Activated CD4-positive, alpha-beta T cell treated with anti-CD3 and anti-CD28 coated beads for 36 hours (primary cell): ENCODE data around the gene DCDC2. TPM values are rescaled to one million over a fixed set of nuclear protein-coding genes. Genes with fewer than 3 reads are reported as not detected.

Experiments
- ATAC-seq: fragments of 200-7000 bp; cut with Tn5 transposase; one replicate; pipeline ENCODE4 v1.10.0; 2021; ENCODE audit warnings: mild to moderate bottlenecking, moderate library complexity
- CTCF ChIA-PET: fragments of 350-600 bp; sonication (Branson Sonifier 250); formaldehyde crosslinking; loops from one replicate; lab custom pipeline; 2021; ENCODE audit warnings: antibody characterized with exemption; lab: Charles Lee
- POLR2A ChIA-PET: fragments of 350-600 bp; sonication (Branson Sonifier 250); formaldehyde crosslinking; loops from one replicate; lab custom pipeline; 2021; ENCODE audit warnings: antibody characterized with exemption, inconsistent platforms; lab: Charles Lee
- DNase-seq: peaks from one replicate; pipeline ENCODE4 v3.0.0-alpha.2; 2020
- H3K27ac Mint-ChIP-seq: one replicate; pipeline ENCODE4 v1.8.0; 2021; ENCODE audit warnings: mixed read lengths
- H3K27me3 Mint-ChIP-seq: one replicate; pipeline ENCODE4 v1.8.0; 2021; ENCODE audit warnings: mixed read lengths
- H3K36me3 Mint-ChIP-seq: one replicate; pipeline ENCODE4 v1.8.0; 2021; ENCODE audit warnings: low read depth, mixed read lengths
- H3K4me1 Mint-ChIP-seq: one replicate; pipeline ENCODE4 v1.8.0; 2021; ENCODE audit warnings: mixed read lengths
- H3K4me3 Mint-ChIP-seq: one replicate; pipeline ENCODE4 v1.8.0; 2021; ENCODE audit warnings: mild to moderate bottlenecking, moderate library complexity, mixed read lengths
- H3K9me3 Mint-ChIP-seq: one replicate; pipeline ENCODE4 v1.8.0; 2021; ENCODE audit warnings: low read depth, mixed read lengths
- intact Hi-C, 2 experiments: fragments of 100-400 bp; cut with DNase I in 1 of 2; cut with micrococcal nuclease in 1 of 2; formaldehyde crosslinking; loops; one replicate each; pipeline versions ENCODE4 v1.14.2 to v1.15.1; 2022 to 2024; cut with DNase I, micrococcal nuclease
- total RNA-seq, 2 experiments: library from RNA; stranded (reverse); gene quantifications; one replicate each; pipeline ENCODE4 v1.2.3, GENCODE V29; 2021

Gene DCDC2
- total RNA-seq, 2 experiments from 2014 or later: 0.23 TPM; not detected in 1

DNA sequence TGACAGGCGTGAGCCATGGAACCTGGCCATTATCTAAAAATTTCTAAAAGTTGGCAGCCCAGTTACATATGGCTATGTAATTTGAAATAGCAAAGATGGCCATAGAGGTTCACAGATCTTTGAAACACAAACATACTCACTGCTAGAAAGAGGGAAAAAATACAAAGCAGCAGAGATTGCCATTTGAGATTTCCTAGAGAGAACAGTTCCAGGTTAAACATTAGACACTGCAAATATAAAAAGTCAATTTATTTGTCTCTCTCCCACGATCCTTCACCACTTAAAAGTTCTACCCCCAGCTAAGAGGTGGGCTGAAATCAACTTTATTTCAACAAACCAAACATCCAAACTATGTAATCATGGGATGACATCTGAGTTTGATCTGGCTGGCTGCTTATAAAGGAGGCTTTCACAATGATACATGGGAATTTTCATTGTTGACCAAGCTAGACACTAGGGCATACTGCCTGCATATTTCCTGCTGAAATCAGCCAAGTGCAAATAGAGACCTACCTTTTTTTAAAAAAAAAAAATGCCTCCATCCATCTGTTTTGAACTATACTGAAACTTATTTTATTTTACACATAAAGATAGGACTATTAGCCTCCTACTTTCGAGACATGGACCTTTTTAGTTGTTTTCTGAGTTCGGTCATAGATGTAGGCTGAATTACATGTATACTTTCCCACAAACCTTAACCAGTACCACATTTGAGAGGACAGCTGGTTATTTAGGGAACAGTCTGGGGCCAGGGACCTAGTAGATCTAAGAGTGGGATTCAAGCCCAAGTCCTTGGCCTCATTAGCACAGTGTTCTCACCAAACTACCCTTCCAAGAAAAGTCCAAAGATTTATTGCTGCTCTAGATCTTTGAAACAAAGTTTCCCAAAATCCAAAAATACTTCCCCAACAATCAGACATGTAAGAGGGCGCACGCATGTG lies 16.6 kb downstream of the DCDC2 start:
- Mint-ChIP-seq H3K4me3 (no peak overlapping the region), H3K36me3 (peaks cover 3% of the 10 kb centered on the region), H3K9me3 (peaks cover 13% of the 10 kb centered on the region), H3K4me1 (no peaks in the 10 kb centered on the region), H3K27me3 (peaks cover 18% of the 10 kb centered on the region), H3K27ac (no peak overlapping the region)
- no peak for ATAC-seq
- POLR2A ChIA-PET: no interaction called here
- CTCF ChIA-PET: interaction anchor here (1.3 kb wide), 1 partner anchor 19 kb away, joined by 3 read pairs; no protein-coding TSS in a partner anchor
- intact Hi-C loops: no loop called here
- no peak for DNase-seq

DNA sequence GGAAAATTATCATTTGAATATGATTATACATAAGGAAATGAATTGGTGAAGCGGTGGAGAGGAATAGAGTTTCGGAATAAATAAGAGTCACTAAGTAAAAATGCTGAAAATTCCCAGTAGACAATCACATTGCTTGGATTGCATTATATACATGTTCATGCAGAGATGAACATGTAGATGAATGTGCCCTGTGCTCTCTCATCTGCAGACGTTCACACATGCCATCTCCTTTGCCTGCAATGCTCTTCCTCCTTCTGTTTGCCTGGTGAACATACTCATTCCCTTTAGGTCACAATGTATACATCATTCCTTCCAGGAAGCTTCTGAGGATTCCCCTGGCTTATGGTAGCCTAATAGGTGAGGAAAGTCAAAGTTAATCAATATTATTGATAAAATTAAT lies 17.9 kb downstream of the DCDC2 start:
- ATAC-seq: no peak
- Mint-ChIP-seq H3K27ac (no peak overlapping the region), H3K36me3 (peaks cover 3% of the 10 kb centered on the region), H3K4me1 (no peaks in the 10 kb centered on the region), H3K9me3 (peaks cover 13% of the 10 kb centered on the region), H3K27me3 (peaks cover 12% of the 10 kb centered on the region), H3K4me3 (no peak overlapping the region)
- DNase-seq: no peak
- ChIA-PET CTCF (interaction anchor here (1.3 kb wide), 1 partner anchor 20 kb away, joined by 3 read pairs; no protein-coding TSS in a partner anchor), POLR2A (no interaction called here)
- intact Hi-C loops: no loop called here

DNA sequence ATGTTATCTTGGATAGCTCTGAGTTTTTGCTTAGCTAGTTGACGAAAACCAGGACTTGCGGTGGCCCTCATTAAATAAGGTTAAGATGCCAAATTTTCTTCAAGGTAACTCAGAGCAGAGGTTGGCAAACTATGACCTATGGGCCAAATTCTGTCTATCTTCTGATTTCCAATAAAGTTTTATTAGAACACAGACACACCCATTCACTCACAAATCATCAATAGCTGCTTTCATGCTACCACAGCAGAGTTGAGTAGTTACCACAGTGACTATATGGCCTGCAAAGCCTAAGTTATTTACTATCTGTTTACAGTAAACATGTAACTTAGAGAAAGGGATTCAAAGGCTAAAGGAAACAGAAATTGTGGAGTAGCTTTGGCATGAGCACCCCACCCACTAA lies 23.6 kb downstream of the DCDC2 start:
- Mint-ChIP-seq H3K36me3 (peaks cover 3% of the 10 kb centered on the region), H3K4me3 (no peak overlapping the region), H3K4me1 (no peaks in the 10 kb centered on the region), H3K27ac (no peak overlapping the region), H3K27me3 (peaks cover 3% of the 10 kb centered on the region), H3K9me3 (peaks cover 13% of the 10 kb centered on the region)
- intact Hi-C loops: no loop called here
- DNase-seq (no peak), ATAC-seq (no peak)
- ChIA-PET POLR2A (no interaction called here), CTCF (interaction anchor here (0.6 kb wide), 1 partner anchor 178 kb away, joined by 3 read pairs; no protein-coding TSS in a partner anchor)

DNA sequence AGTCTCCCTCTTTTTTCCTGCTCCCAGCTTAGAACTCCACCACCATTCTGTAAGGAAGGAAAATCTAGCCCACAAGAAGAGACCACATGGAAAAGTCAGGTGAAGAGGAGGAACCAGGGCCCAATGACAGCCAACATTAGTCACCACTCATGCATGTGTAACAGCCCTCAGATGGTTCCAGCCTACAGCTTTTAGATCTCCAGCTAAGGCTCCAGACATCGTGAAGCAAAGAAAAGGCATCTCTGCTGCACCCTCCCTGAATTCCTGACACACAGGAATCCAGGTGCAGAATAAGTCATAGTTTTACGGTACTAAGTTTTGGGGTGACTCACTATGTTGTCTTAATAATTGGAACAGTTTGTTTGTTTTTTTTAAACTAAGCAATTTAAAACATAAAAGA lies 25.5 kb downstream of the DCDC2 start:
- Mint-ChIP-seq H3K4me3 (no peak overlapping the region), H3K27ac (no peak overlapping the region), H3K4me1 (no peaks in the 10 kb centered on the region), H3K9me3 (no peaks in the 10 kb centered on the region), H3K36me3 (no peaks in the 10 kb centered on the region), H3K27me3 (peaks cover 5% of the 10 kb centered on the region)
- ChIA-PET CTCF (no interaction called here), POLR2A (no interaction called here)
- no peak for ATAC-seq
- intact Hi-C loops: no loop called here
- no peak for DNase-seq

DNA sequence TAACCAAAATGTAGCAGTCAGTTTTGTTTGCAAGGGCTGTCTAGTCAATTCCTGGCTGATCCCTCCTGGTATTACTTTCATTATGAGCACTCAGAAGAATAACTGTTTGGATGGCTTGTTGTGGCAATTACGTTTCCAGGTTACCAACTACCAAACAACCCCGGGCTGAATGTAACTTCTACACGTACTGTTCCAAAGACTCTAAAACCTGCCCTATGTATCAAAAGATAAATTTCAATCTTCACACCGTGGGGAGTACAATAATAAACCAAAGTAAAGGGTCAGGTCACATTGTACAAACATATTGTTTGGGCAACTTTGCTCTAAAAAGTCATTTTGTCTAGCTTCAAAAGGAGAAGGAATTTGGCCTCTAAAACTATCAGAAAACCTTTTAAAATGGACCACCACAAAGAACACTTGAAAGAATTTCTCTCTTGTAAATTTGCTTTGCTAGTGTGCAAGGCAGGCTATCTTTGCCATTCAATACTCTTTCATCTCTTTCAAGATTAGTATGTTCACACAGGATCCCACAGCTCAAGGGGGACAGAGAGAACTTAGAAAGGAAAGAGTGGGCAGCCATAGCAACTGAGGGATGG lies 27.6 kb downstream of the DCDC2 start:
- H3K36me3 Mint-ChIP-seq: no peaks in the 10 kb centered on the region
- no peaks in the 10 kb centered on the region for H3K9me3 Mint-ChIP-seq
- H3K4me3 Mint-ChIP-seq: no peak overlapping the region
- ATAC-seq: no peak
- POLR2A ChIA-PET: interaction anchor here (0.6 kb wide), 1 partner anchor 66 kb away, joined by 3 read pairs; no protein-coding TSS in a partner anchor
- intact Hi-C loops: no loop called here
- CTCF ChIA-PET: no interaction called here
- no peak overlapping the region for H3K27ac Mint-ChIP-seq
- H3K27me3 Mint-ChIP-seq: peaks cover 7% of the 10 kb centered on the region
- DNase-seq: no peak
- H3K4me1 Mint-ChIP-seq: no peaks in the 10 kb centered on the region

DNA sequence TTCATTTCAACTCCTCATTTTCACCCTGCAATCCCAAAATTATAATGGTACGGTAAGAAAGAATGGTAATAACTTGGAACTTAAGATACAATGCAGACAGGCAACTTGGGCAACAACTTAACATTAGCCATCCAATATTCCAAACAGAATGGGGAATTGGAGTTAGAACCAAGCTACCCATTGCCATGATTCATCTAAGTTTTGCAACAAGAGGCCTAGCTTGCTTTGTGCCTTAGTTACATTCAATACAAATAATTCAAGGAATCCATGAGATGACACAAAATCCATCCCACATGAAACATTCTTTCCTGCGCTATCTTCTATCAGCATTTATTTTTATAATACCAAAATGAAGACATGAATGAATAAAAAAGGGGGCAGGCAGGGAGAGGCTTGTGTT lies 28.4 kb downstream of the DCDC2 start:
- no peak for ATAC-seq
- POLR2A ChIA-PET: no interaction called here
- no peaks in the 10 kb centered on the region for H3K36me3 Mint-ChIP-seq

DNA sequence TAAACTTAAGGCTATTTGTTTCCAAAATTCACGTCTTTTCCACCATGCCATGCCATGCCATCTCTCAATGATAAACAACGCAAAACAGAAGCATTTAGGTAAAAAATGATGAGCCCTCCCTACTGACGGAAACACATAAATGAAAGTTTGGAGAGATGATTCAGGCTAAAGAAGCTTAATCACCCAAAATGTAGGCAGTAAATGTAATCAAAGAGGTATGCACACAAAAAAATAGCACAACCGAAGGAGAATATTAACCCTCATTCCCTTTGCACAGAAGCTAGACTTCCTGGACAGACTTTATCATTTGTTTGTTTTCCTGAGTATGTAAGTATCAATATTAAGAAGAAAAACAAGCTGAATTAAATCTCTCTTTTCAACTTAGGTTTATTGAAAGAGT lies 28.8 kb downstream of the DCDC2 start:
- ATAC-seq: no peak
- DNase-seq: no peak
- no peak overlapping the region for H3K27ac Mint-ChIP-seq
- intact Hi-C loops: no loop called here
- H3K9me3 Mint-ChIP-seq: no peaks in the 10 kb centered on the region
- ChIA-PET CTCF (interaction anchor here (1.0 kb wide), 1 partner anchor 9 kb away, joined by 3 read pairs; no protein-coding TSS in a partner anchor), POLR2A (no interaction called here)
- no peak overlapping the region for H3K4me3 Mint-ChIP-seq
- no peaks in the 10 kb centered on the region for H3K4me1 Mint-ChIP-seq
- peaks cover 13% of the 10 kb centered on the region for H3K27me3 Mint-ChIP-seq
- H3K36me3 Mint-ChIP-seq: no peaks in the 10 kb centered on the region

More for the DNA sequence above, 28.4 kb downstream of the DCDC2 start:
- Mint-ChIP-seq H3K27me3 (peaks cover 13% of the 10 kb centered on the region), H3K4me3 (no peak overlapping the region), H3K4me1 (no peaks in the 10 kb centered on the region), H3K27ac (no peak overlapping the region), H3K9me3 (no peaks in the 10 kb centered on the region)
- no peak for DNase-seq
- intact Hi-C loops: no loop called here
- CTCF ChIA-PET: no interaction called here

DNA sequence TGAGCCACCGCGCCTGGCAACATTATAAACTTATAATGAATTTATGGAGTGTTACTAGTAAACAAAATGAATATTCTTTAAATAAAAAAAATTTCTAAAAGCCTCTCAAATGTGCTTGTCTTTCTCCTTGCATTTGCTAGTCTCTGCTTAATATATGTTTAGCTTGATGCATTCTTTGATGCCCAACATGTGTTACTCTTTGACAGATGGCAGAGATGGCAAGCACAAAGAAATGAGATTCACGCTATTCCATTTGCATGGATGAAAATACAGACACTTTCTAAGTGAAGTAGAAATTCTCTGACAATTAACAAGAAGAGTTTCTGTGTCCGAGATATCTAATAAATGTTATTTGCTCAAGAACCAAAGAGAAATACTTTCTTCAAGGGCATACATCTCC lies 30.1 kb downstream of the DCDC2 start:
- H3K4me1 Mint-ChIP-seq: no peaks in the 10 kb centered on the region
- ChIA-PET POLR2A (no interaction called here), CTCF (no interaction called here)
- H3K27me3 Mint-ChIP-seq: peaks cover 15% of the 10 kb centered on the region
- H3K36me3 Mint-ChIP-seq: no peaks in the 10 kb centered on the region
- intact Hi-C loops: no loop called here
- H3K4me3 Mint-ChIP-seq: no peak overlapping the region
- no peaks in the 10 kb centered on the region for H3K9me3 Mint-ChIP-seq
- DNase-seq (no peak), ATAC-seq (no peak)
- no peak overlapping the region for H3K27ac Mint-ChIP-seq

DNA sequence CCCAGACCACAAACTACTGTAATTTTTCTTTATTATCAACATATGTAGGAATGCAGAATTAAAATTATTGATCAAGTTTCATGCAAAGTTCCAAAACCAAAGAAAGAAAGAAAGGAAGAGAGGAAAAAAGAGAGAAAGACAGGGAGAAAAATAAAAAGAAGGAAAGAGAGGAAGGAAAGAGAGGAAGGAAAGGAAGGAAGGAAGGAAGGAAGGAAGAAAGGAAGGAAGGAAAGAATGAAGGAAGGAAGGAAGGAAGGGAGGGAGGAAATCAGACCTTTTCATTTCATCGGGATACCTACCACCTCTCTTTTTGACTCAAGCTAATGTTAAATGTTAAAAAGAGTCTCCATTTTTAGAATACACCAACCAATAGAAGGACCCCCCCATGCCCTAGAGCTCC lies 31.9 kb downstream of the DCDC2 start:
- Mint-ChIP-seq H3K36me3 (no peaks in the 10 kb centered on the region), H3K9me3 (no peaks in the 10 kb centered on the region), H3K4me1 (no peaks in the 10 kb centered on the region), H3K27me3 (peaks cover 24% of the 10 kb centered on the region), H3K27ac (no peak overlapping the region), H3K4me3 (no peak overlapping the region)
- ATAC-seq: no peak
- CTCF ChIA-PET: no interaction called here
- POLR2A ChIA-PET: no interaction called here
- no peak for DNase-seq
- intact Hi-C loops: no loop called here

DNA sequence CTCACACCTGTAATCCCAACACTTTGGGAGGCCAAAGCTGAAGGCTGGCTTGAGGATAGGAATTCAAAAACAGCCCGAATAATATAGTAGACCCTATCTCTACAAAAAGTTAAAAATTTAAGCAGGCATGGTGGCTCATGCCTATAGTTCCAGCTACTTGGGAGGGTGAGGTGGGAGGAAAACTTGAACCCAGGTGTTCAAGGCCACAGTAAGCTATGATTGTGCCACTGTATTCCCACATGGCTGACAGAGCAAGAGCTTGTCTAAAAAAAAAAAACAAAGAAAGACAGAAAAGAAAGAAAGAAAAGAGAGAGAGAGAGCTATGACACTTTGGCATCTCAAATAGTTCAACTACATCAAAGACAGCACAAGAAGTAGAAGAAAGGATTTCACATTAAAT lies 33.2 kb downstream of the DCDC2 start:
- intact Hi-C loops: no loop called here
- H3K4me1 Mint-ChIP-seq: no peaks in the 10 kb centered on the region

DNA sequence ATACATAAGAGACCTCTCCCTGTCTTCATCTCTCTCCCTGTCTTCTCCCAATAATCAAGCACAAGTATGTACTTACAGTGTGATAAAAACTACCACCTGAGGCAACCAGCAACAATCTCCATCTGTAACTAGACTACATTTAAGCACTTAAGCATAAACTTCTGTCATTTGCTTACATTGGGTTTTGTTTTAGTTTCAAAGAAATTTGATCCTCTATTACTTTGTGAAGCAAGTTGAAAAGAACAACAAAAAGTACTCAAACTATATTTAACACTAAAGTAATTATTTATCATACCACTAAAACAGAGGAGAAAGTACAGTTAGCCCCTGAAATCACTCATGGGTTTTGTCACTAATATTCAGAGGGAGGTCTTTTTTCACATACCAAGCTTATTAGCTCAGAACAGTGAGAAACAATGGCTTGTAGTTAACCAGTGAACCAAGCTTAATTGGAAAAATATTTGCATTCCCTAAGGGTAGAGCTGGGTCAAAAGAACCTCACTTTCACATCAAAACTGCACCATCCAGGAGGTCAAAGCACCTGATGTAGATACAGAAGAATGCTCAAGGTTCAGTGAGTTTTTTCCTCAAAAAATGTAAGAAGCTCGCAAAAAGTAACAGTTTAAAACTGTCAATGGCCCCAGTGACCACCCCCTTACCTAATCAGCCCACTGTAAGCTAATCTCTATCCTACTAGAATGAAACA lies 34.1 kb downstream of the DCDC2 start:
- Mint-ChIP-seq H3K9me3 (no peaks in the 10 kb centered on the region), H3K27ac (no peak overlapping the region), H3K27me3 (peaks cover 20% of the 10 kb centered on the region), H3K4me3 (no peak overlapping the region), H3K4me1 (no peaks in the 10 kb centered on the region), H3K36me3 (no peaks in the 10 kb centered on the region)
- ATAC-seq (no peak), DNase-seq (no peak)
- ChIA-PET CTCF (interaction anchor here (1.2 kb wide), 1 partner anchor 30 kb away, joined by 3 read pairs; no protein-coding TSS in a partner anchor), POLR2A (no interaction called here)
- intact Hi-C loops: no loop called here

More for the DNA sequence above, 33.2 kb downstream of the DCDC2 start:
- DNase-seq (no peak), ATAC-seq (no peak)
- Mint-ChIP-seq H3K27ac (no peak overlapping the region), H3K9me3 (no peaks in the 10 kb centered on the region), H3K4me3 (no peak overlapping the region), H3K36me3 (no peaks in the 10 kb centered on the region), H3K27me3 (peaks cover 22% of the 10 kb centered on the region)
- ChIA-PET CTCF (interaction anchor here (1.2 kb wide), 1 partner anchor 29 kb away, joined by 3 read pairs; no protein-coding TSS in a partner anchor), POLR2A (no interaction called here)
